Astrocyte (in vitro differentiated cells and primary cell): ENCODE data around the gene THRB. TPM values are rescaled to one million over a fixed set of nuclear protein-coding genes. Genes with fewer than 3 reads are reported as not detected.

Source experiments
- DNase-seq: peaks from one replicate; pipeline ENCODE4 v3.0.0-alpha.2; 2010; ENCODE audit warnings: low read depth
- FAIRE-seq: peaks from 2 replicates; lab custom pipeline; 2011; peaks lifted over from hg19 to GRCh38; lab: Jason Lieb, UNC
- H2AFZ ChIP-seq: 2 replicates; pipeline ENCODE4 v1.6.0; 2012; ENCODE audit warnings: low read depth, low read length, inconsistent platforms
- H3K27ac ChIP-seq: 2 replicates; pipeline ENCODE4 v1.5.1; 2011; ENCODE audit warnings: low read depth, low read length, inconsistent platforms
- H3K27me3 ChIP-seq: 2 replicates; pipeline ENCODE4 v1.6.0; 2011; ENCODE audit warnings: low read length, inconsistent platforms; ENCODE audit not compliant: insufficient read depth
- H3K36me3 ChIP-seq: 2 replicates; pipeline ENCODE4 v1.5.1; 2011; ENCODE audit warnings: low read length, inconsistent platforms; ENCODE audit not compliant: insufficient read depth
- H3K4me1 ChIP-seq: 2 replicates; pipeline ENCODE4 v1.5.1; 2011; ENCODE audit warnings: low read length, inconsistent platforms; ENCODE audit not compliant: insufficient read depth
- H3K4me2 ChIP-seq: 2 replicates; pipeline ENCODE4 v1.6.0; 2012; ENCODE audit warnings: low read length, inconsistent platforms
- H3K4me3 ChIP-seq: 2 replicates; pipeline ENCODE4 v1.5.1; 2011; ENCODE audit warnings: low read depth, mild to moderate bottlenecking, low read length, inconsistent platforms; ENCODE audit not compliant: insufficient read depth
- H3K79me2 ChIP-seq: 2 replicates; pipeline ENCODE4 v1.6.0; 2012; ENCODE audit warnings: mild to moderate bottlenecking, low read length, inconsistent platforms; ENCODE audit not compliant: insufficient read depth
- H3K9ac ChIP-seq: 2 replicates; pipeline ENCODE4 v1.6.0; 2012; ENCODE audit warnings: mild to moderate bottlenecking, low read length, inconsistent platforms
- H3K9me3 ChIP-seq: 2 replicates; pipeline ENCODE4 v1.5.1; 2012; ENCODE audit warnings: low read depth, mild to moderate bottlenecking, low read length, inconsistent platforms; ENCODE audit not compliant: insufficient read depth
- H4K20me1 ChIP-seq: 2 replicates; pipeline ENCODE4 v1.6.0; 2012; ENCODE audit warnings: low read length, inconsistent platforms; ENCODE audit not compliant: insufficient read depth
- H3K27ac Mint-ChIP-seq: one replicate; pipeline ENCODE4 v1.8.0; 2021; ENCODE audit warnings: mild to moderate bottlenecking, mixed read lengths; ENCODE audit not compliant: unreplicated experiment
- H3K27me3 Mint-ChIP-seq: one replicate; pipeline ENCODE4 v1.8.0; 2021; ENCODE audit warnings: low read depth, mixed read lengths; ENCODE audit not compliant: unreplicated experiment
- H3K36me3 Mint-ChIP-seq: one replicate; pipeline ENCODE4 v1.8.0; 2021; ENCODE audit warnings: low read depth, mixed read lengths; ENCODE audit not compliant: unreplicated experiment
- H3K4me1 Mint-ChIP-seq: one replicate; pipeline ENCODE4 v1.8.0; 2021; ENCODE audit warnings: low read depth, mixed read lengths; ENCODE audit not compliant: unreplicated experiment
- H3K4me3 Mint-ChIP-seq: one replicate; pipeline ENCODE4 v1.8.0; 2021; ENCODE audit warnings: mild to moderate bottlenecking, moderate library complexity, mixed read lengths; ENCODE audit not compliant: unreplicated experiment
- H3K9me3 Mint-ChIP-seq: one replicate; pipeline ENCODE4 v1.8.0; 2021; ENCODE audit warnings: mild to moderate bottlenecking, mixed read lengths; ENCODE audit not compliant: unreplicated experiment
- EZH2 ChIP-seq: IDR thresholded peaks from 2 replicates; pipeline ENCODE4 v1.6.1; 2012; ENCODE audit warnings: mild to moderate bottlenecking, low read length, inconsistent platforms; ENCODE audit not compliant: insufficient read depth
- total RNA-seq: library from RNA; stranded (reverse); gene quantifications from 2 replicates; pipeline ENCODE4 v1.2.1, GENCODE V29; 2021
- TF ChIP-seq, protein P1 (sequence below): IDR thresholded peaks from 2 replicates; pipeline ENCODE4 v1.5.1; 2011; ENCODE audit warnings: low read depth, mild to moderate bottlenecking, inconsistent platforms, low read length, moderate library complexity; ENCODE audit not compliant: insufficient read depth

THRB gene
- total RNA-seq, 1 donor from 2014 or later = 8.5 TPM

GRCh38 chr3:24290596-24290995 is 204.1 kb downstream of the THRB start:
- H3K27me3 Mint-ChIP-seq = no peaks in the 10 kb centered on the region
- no peak overlapping the region for H3K27ac Mint-ChIP-seq

GRCh38 chr3:24288496-24289236 is 206.0 kb downstream of the THRB start:
- Mint-ChIP-seq H3K27me3 (no peaks in the 10 kb centered on the region), H3K9me3 (no peaks in the 10 kb centered on the region), H3K4me3 (no peak overlapping the region), H3K27ac (peak overlapping the region; percentile 12), H3K36me3 (no peaks in the 10 kb centered on the region), H3K4me1 (peaks cover 7% of the 10 kb centered on the region)
- H3K9me3 ChIP-seq = peaks cover 2% of the 10 kb centered on the region
- peaks cover 9% of the 10 kb centered on the region for H3K27me3 ChIP-seq
- H3K36me3 ChIP-seq = no peaks in the 10 kb centered on the region
- no peak overlapping the region for H3K4me3 ChIP-seq
- no peak for FAIRE-seq
- DNase-seq = peak; percentile 32
- no peaks in the 10 kb centered on the region for H3K4me1 ChIP-seq
- H2AFZ ChIP-seq = no peak overlapping the region
- H3K27ac ChIP-seq = no peak overlapping the region
- no peaks in the 10 kb centered on the region for H4K20me1 ChIP-seq
- H3K9ac ChIP-seq = no peak overlapping the region
- no peaks in the 10 kb centered on the region for H3K79me2 ChIP-seq
- TF ChIP-seq, protein P1, sequence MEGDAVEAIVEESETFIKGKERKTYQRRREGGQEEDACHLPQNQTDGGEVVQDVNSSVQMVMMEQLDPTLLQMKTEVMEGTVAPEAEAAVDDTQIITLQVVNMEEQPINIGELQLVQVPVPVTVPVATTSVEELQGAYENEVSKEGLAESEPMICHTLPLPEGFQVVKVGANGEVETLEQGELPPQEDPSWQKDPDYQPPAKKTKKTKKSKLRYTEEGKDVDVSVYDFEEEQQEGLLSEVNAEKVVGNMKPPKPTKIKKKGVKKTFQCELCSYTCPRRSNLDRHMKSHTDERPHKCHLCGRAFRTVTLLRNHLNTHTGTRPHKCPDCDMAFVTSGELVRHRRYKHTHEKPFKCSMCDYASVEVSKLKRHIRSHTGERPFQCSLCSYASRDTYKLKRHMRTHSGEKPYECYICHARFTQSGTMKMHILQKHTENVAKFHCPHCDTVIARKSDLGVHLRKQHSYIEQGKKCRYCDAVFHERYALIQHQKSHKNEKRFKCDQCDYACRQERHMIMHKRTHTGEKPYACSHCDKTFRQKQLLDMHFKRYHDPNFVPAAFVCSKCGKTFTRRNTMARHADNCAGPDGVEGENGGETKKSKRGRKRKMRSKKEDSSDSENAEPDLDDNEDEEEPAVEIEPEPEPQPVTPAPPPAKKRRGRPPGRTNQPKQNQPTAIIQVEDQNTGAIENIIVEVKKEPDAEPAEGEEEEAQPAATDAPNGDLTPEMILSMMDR = no peak
- TF ChIP-seq EZH2 = no peak
- H3K4me2 ChIP-seq = no peak overlapping the region

More at GRCh38 chr3:24290596-24290995, 204.1 kb downstream of the THRB start:
- Histone ChIP-seq H3K9me3 (peaks cover 7% of the 10 kb centered on the region), H3K27ac (no peak overlapping the region), H3K79me2 (no peaks in the 10 kb centered on the region), H4K20me1 (no peaks in the 10 kb centered on the region), H3K4me2 (no peak overlapping the region), H3K9ac (no peak overlapping the region), H3K4me3 (no peak overlapping the region), H3K27me3 (peaks cover 9% of the 10 kb centered on the region), H3K4me1 (no peaks in the 10 kb centered on the region), H2AFZ (no peak overlapping the region), H3K36me3 (no peaks in the 10 kb centered on the region)
- H3K4me3 Mint-ChIP-seq = no peak overlapping the region
- H3K4me1 Mint-ChIP-seq = peaks cover 7% of the 10 kb centered on the region
- FAIRE-seq = no peak
- no peaks in the 10 kb centered on the region for H3K36me3 Mint-ChIP-seq
- DNase-seq = no peak
- TF ChIP-seq EZH2 = no peak
- TF ChIP-seq, protein P1 = no peak
- H3K9me3 Mint-ChIP-seq = peaks cover 3% of the 10 kb centered on the region

DNA sequence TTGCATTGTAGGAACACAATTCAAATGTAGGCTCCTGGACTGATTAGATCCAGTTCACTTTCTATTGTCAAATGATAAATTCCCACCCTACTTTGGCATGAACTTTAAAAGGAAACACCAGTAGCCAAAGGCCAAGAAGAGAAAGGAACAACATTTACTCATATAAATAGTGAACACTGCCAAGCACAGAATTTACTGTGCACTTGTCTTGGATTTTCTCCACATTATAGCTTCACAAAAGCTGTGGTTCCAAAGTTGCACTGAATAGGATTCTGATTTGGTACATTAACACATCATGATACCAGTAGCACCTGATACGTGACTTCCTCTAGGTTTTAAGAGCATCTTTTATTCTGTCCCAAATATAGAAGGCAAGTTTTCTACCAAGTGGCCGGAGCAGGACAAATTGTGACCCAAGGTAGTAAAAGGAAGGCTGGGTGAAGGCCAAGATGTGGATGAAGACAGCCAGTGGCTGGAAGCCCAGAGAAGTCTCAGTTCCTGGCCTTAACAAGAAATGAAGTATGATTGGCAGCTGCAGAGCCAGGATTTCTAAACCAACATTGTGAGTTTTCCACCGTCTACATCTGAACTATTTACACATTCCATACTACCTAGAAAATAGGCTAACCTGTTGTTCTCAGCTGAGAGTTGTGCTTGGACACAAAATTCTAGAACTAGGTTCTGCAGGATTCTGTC is 206.7 kb downstream of the THRB start:
- no peaks in the 10 kb centered on the region for H3K27me3 Mint-ChIP-seq

More for the DNA sequence above, 206.7 kb downstream of the THRB start:
- no peaks in the 10 kb centered on the region for H3K36me3 Mint-ChIP-seq
- Histone ChIP-seq H3K4me2 (no peak overlapping the region), H3K27ac (no peak overlapping the region), H4K20me1 (no peaks in the 10 kb centered on the region), H2AFZ (no peak overlapping the region), H3K79me2 (no peaks in the 10 kb centered on the region), H3K36me3 (no peaks in the 10 kb centered on the region), H3K4me3 (no peak overlapping the region), H3K9ac (no peak overlapping the region), H3K4me1 (no peaks in the 10 kb centered on the region), H3K9me3 (no peaks in the 10 kb centered on the region), H3K27me3 (peaks cover 9% of the 10 kb centered on the region)
- H3K4me1 Mint-ChIP-seq = peaks cover 7% of the 10 kb centered on the region
- no peaks in the 10 kb centered on the region for H3K9me3 Mint-ChIP-seq
- FAIRE-seq = no peak
- DNase-seq = no peak
- no peak overlapping the region for H3K4me3 Mint-ChIP-seq
- TF ChIP-seq EZH2 = no peak
- TF ChIP-seq, protein P1 = no peak
- H3K27ac Mint-ChIP-seq = no peak overlapping the region
